Keratinocyte (primary cell): ENCODE measurements around the gene ZNF529. TPM values are rescaled to one million over a fixed set of nuclear protein-coding genes. Genes with fewer than 3 reads are reported as not detected.
"Not testable (repeated sequence)": the region's sequence is repeated elsewhere in the genome, so short reads cannot be mapped to it uniquely, and the experiment has no call there.

Source experiments
- DNase-seq: peaks from one replicate; pipeline ENCODE4 v3.0.0-alpha.2; 2011; ENCODE audit warnings: low read depth, missing footprints, low spot score
- FAIRE-seq: peaks from 2 replicates; lab custom pipeline; 2011; peaks lifted over from hg19 to GRCh38; lab: Jason Lieb, UNC
- H2AFZ ChIP-seq: 2 replicates; pipeline ENCODE4 v1.6.0; 2012; ENCODE audit warnings: low read length, control low read depth, inconsistent platforms; ENCODE audit not compliant: control insufficient read depth
- H3K27ac ChIP-seq: 2 replicates; pipeline ENCODE4 v1.5.1; 2011; ENCODE audit warnings: low read length; ENCODE audit not compliant: control insufficient read depth, insufficient read depth
- H3K27me3 ChIP-seq: 3 replicates; pipeline ENCODE4 v1.6.0; 2011; ENCODE audit warnings: low read length; ENCODE audit not compliant: control insufficient read depth, insufficient read depth; ENCODE audit errors: extremely low read depth
- H3K36me3 ChIP-seq, 2 experiments: 2 replicates in 1 of 2; 3 replicates in 1 of 2; pipeline ENCODE4 v1.5.1; 2011; ENCODE audit warnings: low read length in 2 of 2, mild to moderate bottlenecking in 1 of 2; ENCODE audit not compliant: control insufficient read depth in 2 of 2, insufficient read depth in 2 of 2; ENCODE audit errors: extremely low read depth in 1 of 2
- H3K4me1 ChIP-seq: 3 replicates; pipeline ENCODE4 v1.5.1; 2011; ENCODE audit warnings: low read length; ENCODE audit not compliant: control insufficient read depth, insufficient read depth; ENCODE audit errors: extremely low read depth
- H3K4me2 ChIP-seq: 3 replicates; pipeline ENCODE4 v1.6.0; 2011; ENCODE audit warnings: low read depth, low read length; ENCODE audit not compliant: control insufficient read depth, insufficient read depth; ENCODE audit errors: extremely low read depth
- H3K4me3 ChIP-seq, 3 experiments: fragments of 200-600 bp in 1 of 3; sonication (generic) in 1 of 3; 2 replicates in 2 of 3; 3 replicates in 1 of 3; pipeline ENCODE4 v1.5.1; 2011 to 2016; ENCODE audit warnings: low read length in 3 of 3, mild to moderate bottlenecking in 3 of 3, control low read depth in 2 of 3, inconsistent platforms in 1 of 3, low read depth in 1 of 3, mixed read lengths in 1 of 3, mixed run types in 1 of 3, moderate library complexity in 1 of 3; ENCODE audit not compliant: control insufficient read depth in 2 of 3, insufficient read depth in 2 of 3; ENCODE audit errors: extremely low read depth in 1 of 3
- H3K79me2 ChIP-seq: 2 replicates; pipeline ENCODE4 v1.6.0; 2012; ENCODE audit warnings: low read length; ENCODE audit not compliant: control insufficient read depth, insufficient read depth
- H3K9ac ChIP-seq: 3 replicates; pipeline ENCODE4 v1.6.0; 2011; ENCODE audit warnings: low read length; ENCODE audit not compliant: control insufficient read depth, insufficient read depth; ENCODE audit errors: extremely low read depth
- H3K9me1 ChIP-seq: 3 replicates; pipeline ENCODE4 v1.6.0; 2011; ENCODE audit warnings: low read length; ENCODE audit not compliant: control insufficient read depth, insufficient read depth; ENCODE audit errors: extremely low read depth
- H3K9me3 ChIP-seq: 2 replicates; pipeline ENCODE4 v1.5.1; 2012; ENCODE audit warnings: low read depth, low read length; ENCODE audit not compliant: control insufficient read depth
- H4K20me1 ChIP-seq: 3 replicates; pipeline ENCODE4 v1.6.0; 2011; ENCODE audit warnings: low read length; ENCODE audit not compliant: control insufficient read depth, insufficient read depth; ENCODE audit errors: extremely low read depth
- EZH2 ChIP-seq: IDR thresholded peaks from one replicate; pipeline ENCODE4 v1.6.1; 2012; ENCODE audit warnings: inconsistent platforms, mild to moderate bottlenecking, low read length, moderate library complexity
- dilution Hi-C: fragments of 300-500 bp; cut with MboI; formaldehyde crosslinking; loops from one replicate; pipeline ENCODE4 v1.7.0; 2020; ENCODE audit warnings: low sequenced_read_pairs; ENCODE audit not compliant: extremely low pct_ligation_motif_present
- polyA plus RNA-seq, 5 experiments: library from polyadenylated mRNA; depleted of rRNA in 3 of 5; stranded (reverse) in 3 of 5; stranded (forward) in 1 of 5; unstranded in 1 of 5; fragments of >200 nt; gene quantifications; 1 replicate in 1 of 5; 2 replicates in 3 of 5; 3 replicates in 1 of 5; pipeline versions ENCODE4 v1.2.1 to v1.2.3, GENCODE V29; 2011 to 2012; ENCODE audit warnings: missing spikeins in 2 of 5, low read depth in 1 of 5, low replicate concordance in 1 of 5
- TF ChIP-seq, protein P1 (sequence below), 3 experiments: IDR thresholded peaks in 1 of 3; conservative IDR thresholded peaks in 1 of 3; optimal IDR thresholded peaks in 1 of 3; 2 replicates in 2 of 3; 3 replicates in 1 of 3; pipeline versions ENCODE3 to v1.5.1; 2011; ENCODE audit warnings: low read length in 3 of 3, mild to moderate bottlenecking in 3 of 3, moderate library complexity in 2 of 3, control low read depth in 1 of 3, inconsistent platforms in 1 of 3; ENCODE audit not compliant: insufficient read depth in 2 of 3; ENCODE audit errors: extremely low read depth in 1 of 3

The ZNF529 gene
- polyA plus RNA-seq, 1 donor (not counting 4 experiments of a cell fraction or from before 2014, with no cell fraction given): 5.5 TPM

DNA sequence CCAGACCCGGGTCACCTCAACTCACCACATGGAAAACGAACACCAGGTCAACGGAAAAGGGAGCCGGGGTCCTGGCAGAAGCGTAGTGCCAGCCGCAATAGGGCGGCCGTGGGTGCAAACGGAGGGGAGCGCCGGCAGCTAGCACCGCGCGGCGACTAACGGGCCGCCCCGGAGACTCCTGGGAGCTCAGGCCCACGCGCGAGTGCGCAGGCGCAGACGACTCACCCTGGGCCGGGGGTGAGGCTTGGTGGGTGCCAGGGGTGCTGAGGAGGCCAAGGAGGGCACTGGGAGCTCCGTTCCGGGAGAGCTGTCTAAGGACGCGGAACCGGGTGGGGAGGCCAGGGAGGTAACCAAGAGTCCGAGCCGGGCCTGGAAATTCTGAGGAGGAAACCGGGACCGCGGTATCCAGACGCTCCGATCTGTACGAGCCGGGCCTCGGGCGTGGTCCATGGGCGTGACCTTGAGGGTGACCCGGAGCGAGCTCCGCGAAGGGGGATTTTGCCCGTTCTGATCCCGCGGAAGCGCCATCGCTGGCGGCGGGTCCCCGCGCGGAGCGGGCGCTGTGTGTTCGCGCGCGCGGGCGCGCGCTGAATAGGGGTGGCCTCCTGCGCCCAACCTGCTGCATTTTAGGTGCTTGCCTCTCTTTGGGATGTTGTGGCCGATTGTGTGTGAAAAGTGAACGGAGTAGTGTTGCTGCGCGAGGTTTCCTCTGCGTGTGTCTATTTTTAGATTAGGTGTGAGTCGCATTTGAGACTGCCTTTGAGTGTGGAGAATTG is 32.2 kb upstream of the ZNF529 start, which contains the start of gene ZNF382:
ZNF382 (plus strand) TSS at position 213 of the 776 bp plus-strand sequence. CDS start 4,602 bp downstream, outside the sequence.
- DNase-seq: no peak
- peak within 1 kb of the TSS; percentile 67 for H2AFZ ChIP-seq

DNA sequence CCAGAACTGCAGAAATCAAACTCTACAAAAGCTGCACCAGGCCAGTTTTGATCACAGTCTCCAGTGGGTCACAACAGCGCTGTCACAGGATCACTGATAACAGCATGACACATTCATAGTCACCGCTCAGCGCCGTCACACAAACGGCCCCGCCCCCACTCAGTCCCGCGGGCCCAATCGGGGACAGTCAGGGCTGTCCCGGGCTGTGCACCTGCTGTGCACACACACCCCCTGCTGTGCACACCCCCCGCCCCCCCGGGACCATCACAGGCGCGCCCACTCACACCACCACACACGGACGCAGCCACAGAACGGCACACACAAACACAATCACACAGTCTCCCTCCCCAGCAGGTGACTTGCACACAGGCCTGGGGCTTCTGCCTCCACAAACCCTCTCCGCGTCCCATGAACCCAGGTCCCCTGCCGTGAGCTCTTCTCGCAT is 31.6 kb upstream of the ZNF529 start:
- Histone ChIP-seq H3K27me3 (peaks cover 3% of the 10 kb centered on the region), H2AFZ (peak overlapping the region; percentile 67), H3K36me3 (no peaks in the 10 kb centered on the region), H3K4me2 (peak overlapping the region; percentile 57), H4K20me1 (no peaks in the 10 kb centered on the region), H3K9ac (no peak overlapping the region), H3K9me3 (peaks cover 6% of the 10 kb centered on the region), H3K4me3 (peak overlapping the region; percentile 39 to 57 (median 50)), H3K9me1 (no peaks in the 10 kb centered on the region), H3K79me2 (no peaks in the 10 kb centered on the region), H3K4me1 (no peaks in the 10 kb centered on the region), H3K27ac (no peak overlapping the region)
- DNase-seq: no peak
- TF ChIP-seq, protein P1, sequence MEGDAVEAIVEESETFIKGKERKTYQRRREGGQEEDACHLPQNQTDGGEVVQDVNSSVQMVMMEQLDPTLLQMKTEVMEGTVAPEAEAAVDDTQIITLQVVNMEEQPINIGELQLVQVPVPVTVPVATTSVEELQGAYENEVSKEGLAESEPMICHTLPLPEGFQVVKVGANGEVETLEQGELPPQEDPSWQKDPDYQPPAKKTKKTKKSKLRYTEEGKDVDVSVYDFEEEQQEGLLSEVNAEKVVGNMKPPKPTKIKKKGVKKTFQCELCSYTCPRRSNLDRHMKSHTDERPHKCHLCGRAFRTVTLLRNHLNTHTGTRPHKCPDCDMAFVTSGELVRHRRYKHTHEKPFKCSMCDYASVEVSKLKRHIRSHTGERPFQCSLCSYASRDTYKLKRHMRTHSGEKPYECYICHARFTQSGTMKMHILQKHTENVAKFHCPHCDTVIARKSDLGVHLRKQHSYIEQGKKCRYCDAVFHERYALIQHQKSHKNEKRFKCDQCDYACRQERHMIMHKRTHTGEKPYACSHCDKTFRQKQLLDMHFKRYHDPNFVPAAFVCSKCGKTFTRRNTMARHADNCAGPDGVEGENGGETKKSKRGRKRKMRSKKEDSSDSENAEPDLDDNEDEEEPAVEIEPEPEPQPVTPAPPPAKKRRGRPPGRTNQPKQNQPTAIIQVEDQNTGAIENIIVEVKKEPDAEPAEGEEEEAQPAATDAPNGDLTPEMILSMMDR (optimal IDR thresholded peaks at IDR 0.05 in 1 of 3, IDR thresholded peaks at IDR 0.05 in 1 of 3, conservative IDR thresholded peaks at IDR 0.05 in 1 of 3; ENCODE audit: extremely low read depth in 1 of 3, insufficient read depth in 2 of 3, low read length in 3 of 3): no peak
- no peak for TF ChIP-seq EZH2
- dilution Hi-C loops: no loop called here
- no peak for FAIRE-seq

More for the DNA sequence above, 32.2 kb upstream of the ZNF529 start, which contains the start of gene ZNF382:
- Histone ChIP-seq H3K4me2 (peak within 1 kb of the TSS; percentile 57), H3K36me3 (no peaks in the 10 kb centered on the region), H3K4me3 (peak within 1 kb of the TSS; percentile 39 to 57 (median 50)), H3K9me1 (no peaks in the 10 kb centered on the region), H3K27ac (no peak within 1 kb of the TSS), H3K79me2 (no peaks in the 10 kb centered on the region), H3K9me3 (peaks cover 6% of the 10 kb centered on the region), H4K20me1 (no peaks in the 10 kb centered on the region), H3K27me3 (peaks cover 3% of the 10 kb centered on the region), H3K4me1 (no peaks in the 10 kb centered on the region), H3K9ac (no peak within 1 kb of the TSS)
- no peak for FAIRE-seq
- dilution Hi-C loops: no loop called here
- TF ChIP-seq, protein P1 (optimal IDR thresholded peaks at IDR 0.05 in 1 of 3, IDR thresholded peaks at IDR 0.05 in 1 of 3, conservative IDR thresholded peaks at IDR 0.05 in 1 of 3; ENCODE audit: extremely low read depth in 1 of 3, insufficient read depth in 2 of 3, low read length in 3 of 3): no peak
- TF ChIP-seq EZH2: no peak

DNA sequence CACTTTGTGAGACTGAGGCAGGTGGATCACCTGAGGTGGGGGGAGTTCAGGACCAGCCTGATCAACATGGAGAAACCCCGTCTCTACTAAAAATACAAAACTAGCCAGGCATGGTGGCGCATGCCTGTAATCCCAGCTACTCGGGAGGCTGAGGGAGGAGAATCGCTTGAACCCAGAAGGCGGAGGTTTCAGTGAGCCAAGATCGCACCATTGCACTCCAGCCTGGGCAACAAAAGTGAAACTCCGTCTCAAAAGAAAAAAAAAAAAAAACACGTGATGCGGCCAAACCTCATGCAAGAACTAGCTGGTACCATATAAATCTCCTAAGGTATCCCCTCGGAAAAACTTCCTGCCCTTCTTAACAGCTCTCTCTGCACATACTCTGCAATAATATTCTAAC is 29.6 kb upstream of the ZNF529 start:
- H4K20me1 ChIP-seq, FAIRE-seq, dilution Hi-C loops: not testable (repeated sequence)

More for the DNA sequence above, 29.6 kb upstream of the ZNF529 start:
- H3K9me3 ChIP-seq, H3K27me3 ChIP-seq, H3K4me3 ChIP-seq, H2AFZ ChIP-seq, DNase-seq, H3K9ac ChIP-seq, H3K4me1 ChIP-seq, H3K79me2 ChIP-seq, H3K9me1 ChIP-seq, H3K4me2 ChIP-seq, H3K27ac ChIP-seq, H3K36me3 ChIP-seq: not testable (repeated sequence)
